Chondrocyte (in vitro differentiated cells): ENCODE measurements around the gene PPARG. TPM values are rescaled to one million over a fixed set of nuclear protein-coding genes. Genes with fewer than 3 reads are reported as not detected.
"Not testable (repeated sequence)": the region's sequence is repeated elsewhere in the genome, so short reads cannot be mapped to it uniquely, and the experiment has no call there.

Source experiments
- DNase-seq: peaks from one replicate; pipeline ENCODE4 v3.0.0; 2021; ENCODE audit warnings: mixed read lengths, low spot score
- H3K27ac Mint-ChIP-seq: one replicate; pipeline ENCODE4 v1.8.0; 2021; ENCODE audit warnings: mild to moderate bottlenecking, moderate library complexity, mixed read lengths; ENCODE audit not compliant: unreplicated experiment
- H3K27me3 Mint-ChIP-seq: 2 replicates; pipeline ENCODE4 v1.8.0; 2021; ENCODE audit warnings: low read depth, mixed read lengths
- H3K36me3 Mint-ChIP-seq: 2 replicates; pipeline ENCODE4 v1.8.0; 2021; ENCODE audit warnings: low read depth, mixed read lengths
- H3K4me1 Mint-ChIP-seq: 2 replicates; pipeline ENCODE4 v1.8.0; 2021; ENCODE audit warnings: low read depth, mild to moderate bottlenecking, mixed read lengths
- H3K4me3 Mint-ChIP-seq: one replicate; pipeline ENCODE4 v1.8.0; 2021; ENCODE audit warnings: mild to moderate bottlenecking, moderate library complexity, mixed read lengths; ENCODE audit not compliant: unreplicated experiment
- H3K9me3 Mint-ChIP-seq: 2 replicates; pipeline ENCODE4 v1.8.0; 2021; ENCODE audit warnings: low read depth, mixed read lengths
- CTCF ChIP-seq: fragments of 200-600 bp; sonication (generic); IDR thresholded peaks from 2 replicates; pipeline ENCODE4 v1.5.0; 2021; ENCODE audit warnings: antibody characterized with exemption, mild to moderate bottlenecking, moderate library complexity
- total RNA-seq: library from RNA; stranded (reverse); gene quantifications from 3 replicates; pipeline ENCODE4 v1.2.1, GENCODE V29; 2021

Gene PPARG
- total RNA-seq, 1 donor from 2014 or later = 9.2 TPM

- Mint-ChIP-seq H3K36me3 (peaks cover 4% of the 10 kb centered on the region), H3K27ac (no peak overlapping the region), H3K4me3 (no peak overlapping the region), H3K9me3 (no peaks in the 10 kb centered on the region), H3K4me1 (no peaks in the 10 kb centered on the region), H3K27me3 (peaks cover 5% of the 10 kb centered on the region)
- DNase-seq = no peak
- no peak for TF ChIP-seq CTCF
Measured at GRCh38 chr3:12379640-12380429, 91.0 kb downstream of the PPARG start.

DNA sequence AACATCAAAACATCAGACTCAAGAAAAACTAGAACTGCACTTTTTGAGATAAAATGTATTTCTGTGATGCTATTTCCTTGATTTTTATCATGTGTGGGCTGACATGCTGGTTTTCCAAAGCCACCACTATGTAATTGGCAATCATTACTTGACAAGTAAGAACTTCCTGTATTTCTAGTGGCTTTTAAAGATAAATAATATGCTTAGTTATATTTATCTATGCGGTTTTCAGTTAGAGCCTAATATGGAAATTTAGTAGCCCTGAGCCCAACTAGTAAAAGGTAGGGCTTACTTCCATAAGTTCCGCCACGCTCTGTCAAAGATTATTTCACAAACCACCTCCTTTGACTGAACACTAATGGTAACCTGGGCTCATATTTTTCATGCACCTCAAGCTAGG, 91.6 kb downstream of the PPARG start:
- no peak for TF ChIP-seq CTCF
- Mint-ChIP-seq H3K27ac (no peak overlapping the region), H3K4me1 (no peaks in the 10 kb centered on the region), H3K4me3 (no peak overlapping the region), H3K36me3 (peaks cover 4% of the 10 kb centered on the region), H3K27me3 (peaks cover 4% of the 10 kb centered on the region), H3K9me3 (no peaks in the 10 kb centered on the region)
- DNase-seq = no peak

DNA sequence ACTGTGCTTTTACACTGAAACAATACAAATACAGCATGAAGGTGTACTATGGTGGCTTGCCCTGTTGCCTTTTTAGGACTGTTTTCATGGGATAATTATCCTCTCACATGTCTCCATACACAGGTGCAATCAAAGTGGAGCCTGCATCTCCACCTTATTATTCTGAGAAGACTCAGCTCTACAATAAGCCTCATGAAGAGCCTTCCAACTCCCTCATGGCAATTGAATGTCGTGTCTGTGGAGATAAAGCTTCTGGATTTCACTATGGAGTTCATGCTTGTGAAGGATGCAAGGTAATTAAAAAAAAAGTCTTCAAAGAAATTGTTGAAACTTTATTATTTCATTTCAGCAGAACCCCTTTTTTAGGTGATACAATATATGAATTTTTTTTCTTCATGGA, 92.3 kb downstream of the PPARG start:
- Mint-ChIP-seq H3K27me3 (peaks cover 5% of the 10 kb centered on the region), H3K9me3 (no peaks in the 10 kb centered on the region), H3K4me1 (no peaks in the 10 kb centered on the region), H3K36me3 (peaks cover 6% of the 10 kb centered on the region), H3K27ac (no peak overlapping the region), H3K4me3 (no peak overlapping the region)
- no peak for DNase-seq
- TF ChIP-seq CTCF = no peak

GRCh38 chr3:12383218-12383617, 94.3 kb downstream of the PPARG start:
- Mint-ChIP-seq H3K27me3 (peaks cover 5% of the 10 kb centered on the region), H3K27ac (no peak overlapping the region), H3K9me3 (peaks cover 2% of the 10 kb centered on the region), H3K4me3 (no peak overlapping the region), H3K4me1 (no peaks in the 10 kb centered on the region), H3K36me3 (peaks cover 13% of the 10 kb centered on the region)
- no peak for TF ChIP-seq CTCF
- no peak for DNase-seq

DNA sequence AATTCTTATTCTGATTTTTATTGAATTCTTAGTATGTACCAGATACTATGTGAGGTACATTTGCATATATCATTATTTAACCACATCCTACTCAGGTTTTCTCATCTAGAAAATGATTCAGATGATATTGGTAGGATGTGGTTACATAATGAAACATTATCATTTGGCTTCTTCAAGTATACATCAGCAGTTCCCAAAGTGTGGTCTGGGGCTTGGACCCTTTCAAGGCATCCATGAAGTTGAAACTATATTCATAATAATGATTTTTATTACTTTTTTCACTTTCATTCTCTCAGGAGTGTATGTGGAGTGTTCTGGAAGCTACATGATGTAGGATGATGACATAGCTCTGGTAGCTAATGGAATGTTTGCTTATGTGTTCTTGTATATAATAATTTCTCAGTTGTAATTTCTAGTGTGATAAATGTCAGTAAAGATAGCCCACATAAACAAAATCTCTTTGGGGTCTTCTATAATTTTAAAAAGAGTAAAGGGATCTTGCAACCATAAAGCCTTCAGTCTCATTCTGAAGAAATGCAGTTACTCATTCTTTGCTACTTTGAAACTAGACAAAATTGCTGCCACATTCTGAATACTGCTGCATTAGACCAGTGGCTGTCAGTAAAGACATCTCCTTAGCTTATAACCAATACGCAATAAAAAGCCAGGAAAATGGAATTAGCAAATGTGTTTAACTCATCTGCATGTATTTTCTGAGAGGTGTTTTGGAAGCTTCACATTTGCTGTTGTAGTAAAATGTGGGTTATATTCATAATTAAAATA, 95.8 kb downstream of the PPARG start:
- Mint-ChIP-seq H3K27ac (no peak overlapping the region), H3K4me3 (no peak overlapping the region), H3K9me3 (peaks cover 2% of the 10 kb centered on the region), H3K36me3 (peaks cover 12% of the 10 kb centered on the region), H3K27me3 (peaks cover 9% of the 10 kb centered on the region), H3K4me1 (no peaks in the 10 kb centered on the region)
- no peak for TF ChIP-seq CTCF
- DNase-seq = no peak

DNA sequence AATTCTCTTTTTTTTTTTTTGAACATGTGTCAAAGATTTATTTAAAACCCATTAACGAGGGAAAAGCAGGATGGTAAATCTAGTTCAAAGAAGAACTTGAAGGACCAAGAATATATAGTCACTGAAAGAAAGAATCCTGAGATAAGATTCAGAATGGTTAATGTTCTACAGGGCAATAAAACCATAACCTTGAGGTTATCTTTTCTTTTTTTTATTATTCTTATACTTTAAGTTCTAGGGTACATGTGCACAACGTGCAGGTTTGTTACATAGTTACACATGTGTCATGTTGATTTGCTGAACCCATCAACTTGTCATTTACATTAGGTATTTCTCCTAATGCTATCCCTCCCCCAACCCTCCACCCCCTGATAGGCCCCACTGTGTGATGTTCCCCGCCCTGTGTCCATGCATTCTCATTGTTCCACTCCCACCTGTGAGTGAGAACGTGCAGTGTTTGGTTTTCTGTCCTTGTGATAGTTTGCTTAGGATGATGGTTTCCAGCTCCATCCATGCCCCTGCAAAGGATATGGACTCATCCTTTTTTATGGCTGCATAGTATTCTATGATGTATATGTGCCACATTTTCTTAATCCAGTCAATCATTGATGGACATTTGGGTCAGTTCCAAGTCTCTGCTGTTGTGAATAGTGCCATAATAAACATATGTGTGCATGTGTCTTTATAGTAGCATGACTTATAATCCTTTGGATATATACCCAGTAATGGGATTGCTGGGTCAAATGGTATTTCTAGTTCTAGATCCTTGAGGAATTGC, 97.8 kb downstream of the PPARG start:
- not testable (repeated sequence) for H3K9me3 Mint-ChIP-seq, H3K4me3 Mint-ChIP-seq, H3K27ac Mint-ChIP-seq, H3K4me1 Mint-ChIP-seq, H3K27me3 Mint-ChIP-seq, DNase-seq
- H3K36me3 Mint-ChIP-seq = peaks cover 11% of the 10 kb centered on the region
